ENCODE data around the gene RING1.

- TF ChIP-seq CTCF (IDR thresholded peaks at IDR 0.05; ENCODE audit: low read length) (no peak), EZH2 (optimal IDR thresholded peaks at IDR 0.05; ENCODE audit: low read depth, low read length) (no peak)
These were observed 16.8 kb upstream of the RING1 start for GRCh38 chr6:33191383-33192104.
